K562 (cell line): ENCODE data around the gene SEMA3G. TPM values are rescaled to one million over a fixed set of nuclear protein-coding genes. Genes with fewer than 3 reads are reported as not detected.

Experiments
- ATAC-seq: fragments of 200-7000 bp; cut with Tn5 transposase; 3 replicates; pipeline ENCODE4 v1.9.1; 2020; ENCODE audit warnings: moderate library complexity
- BruUV-seq: library from RNA; stranded (reverse); fragments of 400-500 nt; replicated peaks from 2 replicates; lab custom pipeline; 2021; lab: Mats Ljungman, UMichigan
- CTCF ChIA-PET: fragments of 300-600 bp; formaldehyde crosslinking; extraction: SDS; loops from one replicate; lab custom pipeline; 2021; ENCODE audit warnings: low intra/inter-chr PET ratio; lab: Yijun Ruan, JAX
- POLR2A ChIA-PET: fragments of 300-600, 350-650 bp; sonication (Branson Sonifier 250); formaldehyde crosslinking; extraction: SDS; loops from one replicate; lab custom pipeline; 2021; ENCODE audit warnings: antibody characterized with exemption, inconsistent platforms; lab: Yijun Ruan, JAX
- DNase-seq, 4 experiments: peaks; one replicate each; pipeline versions ENCODE4 v3.0.0 to v3.0.0-alpha.2; 2011 to 2018; ENCODE audit warnings: low spot score in 3 of 4, mixed read lengths in 3 of 4; ENCODE audit errors: extremely low read depth in 1 of 4
- FAIRE-seq: peaks from 2 replicates; lab custom pipeline; 2011; peaks lifted over from hg19 to GRCh38; lab: Jason Lieb, UNC
- H2AFZ ChIP-seq: 2 replicates; pipeline ENCODE4 v1.6.0; 2011; ENCODE audit warnings: low read depth, low read length, control low read depth, inconsistent platforms
- H3K27ac ChIP-seq: fragments of 200-600 bp; 3 replicates; pipeline ENCODE4 v1.8.0; 2011; ENCODE audit warnings: low read depth, mild to moderate bottlenecking, control low read depth, inconsistent platforms, low read length, moderate library complexity, mixed read lengths; ENCODE audit errors: extremely low read depth
- H3K27me3 ChIP-seq, 2 experiments: fragments of 300-600 bp in 1 of 2; 2 replicates in 1 of 2; 3 replicates in 1 of 2; pipeline versions ENCODE4 v1.6.0 to v1.8.0; 2011; ENCODE audit warnings: inconsistent platforms in 2 of 2, low read length in 2 of 2, mild to moderate bottlenecking in 1 of 2, mixed read lengths in 1 of 2, moderate library complexity in 1 of 2; ENCODE audit not compliant: control insufficient read depth in 2 of 2, insufficient read depth in 2 of 2
- H3K36me3 ChIP-seq: fragments of 300-600 bp; 3 replicates; pipeline ENCODE4 v1.8.0; 2011; ENCODE audit warnings: mild to moderate bottlenecking, low read length, inconsistent platforms; ENCODE audit not compliant: control insufficient read depth, insufficient read depth
- H3K4me1 ChIP-seq, 2 experiments: fragments of 200-600 bp in 1 of 2; replicated peaks in 1 of 2; 2 replicates in 1 of 2; 3 replicates in 1 of 2; pipeline versions ENCODE4 v1.5.1 to v1.8.0; 2011; ENCODE audit warnings: inconsistent platforms in 2 of 2, low read length in 2 of 2, mild to moderate bottlenecking in 1 of 2, mixed read lengths in 1 of 2, moderate library complexity in 1 of 2; ENCODE audit not compliant: control insufficient read depth in 2 of 2, insufficient read depth in 2 of 2
- H3K4me2 ChIP-seq: 2 replicates; pipeline ENCODE4 v1.6.1; 2011; ENCODE audit warnings: low read length, control low read depth, inconsistent platforms, mixed read lengths; ENCODE audit not compliant: insufficient read depth
- H3K4me3 ChIP-seq: fragments of 200-600 bp; sonication (generic), shearing (Covaris generic); 2 replicates; pipeline ENCODE4 v1.5.1; 2016; ENCODE audit warnings: control low read depth, inconsistent platforms
- H3K79me2 ChIP-seq: fragments of 200-600 bp; 3 replicates; pipeline ENCODE4 v1.8.0; 2011; ENCODE audit warnings: low read length, inconsistent platforms; ENCODE audit not compliant: control insufficient read depth, insufficient read depth
- H3K9ac ChIP-seq, 2 experiments: 2 replicates each; pipeline versions ENCODE4 v1.6.0 to v1.6.1; 2011; ENCODE audit warnings: low read depth in 2 of 2, low read length in 2 of 2, control low read depth in 1 of 2, inconsistent platforms in 1 of 2, mild to moderate bottlenecking in 1 of 2, mixed read lengths in 1 of 2; ENCODE audit not compliant: insufficient read depth in 1 of 2
- H3K9me1 ChIP-seq: one replicate; pipeline ENCODE4 v1.6.0; 2011; ENCODE audit warnings: inconsistent platforms, mild to moderate bottlenecking, low read length, moderate library complexity; ENCODE audit not compliant: control insufficient read depth, insufficient read depth
- H3K9me3 ChIP-seq: replicated peaks from 2 replicates; pipeline ENCODE4 v1.5.1; 2011; ENCODE audit warnings: low read depth, low read length, inconsistent platforms; ENCODE audit not compliant: control insufficient read depth, insufficient read depth
- H4K20me1 ChIP-seq: replicated peaks from 2 replicates; pipeline ENCODE4 v1.6.1; 2011; ENCODE audit warnings: low read length, inconsistent platforms, mixed read lengths; ENCODE audit not compliant: control insufficient read depth, insufficient read depth
- C11orf30 ChIP-seq: fragments of 450-650 bp; IDR thresholded peaks from 2 replicates; pipeline ENCODE4 v1.6.1; 2016; ENCODE audit warnings: low read depth, mild to moderate bottlenecking
- FOXK1 ChIP-seq: sonication (generic); formaldehyde crosslinking; IDR thresholded peaks from 2 replicates; pipeline ENCODE4 v1.8.0; 2022; ENCODE audit warnings: missing genetic modification reagents, mild to moderate bottlenecking, borderline replicate concordance
- GABPB1 ChIP-seq: sonication (generic); formaldehyde crosslinking; IDR thresholded peaks from 2 replicates; pipeline ENCODE4 v1.8.0; 2022; ENCODE audit warnings: mild to moderate bottlenecking, missing genetic modification reagents
- GATA2 ChIP-seq: sonication (generic); formaldehyde crosslinking; IDR thresholded peaks from 2 replicates; pipeline ENCODE4 v1.4.0; 2020; ENCODE audit warnings: mild to moderate bottlenecking, missing genetic modification reagents
- KHSRP ChIP-seq: fragments of 450-650 bp; IDR thresholded peaks from 2 replicates; pipeline ENCODE4 v1.6.1; 2017
- POLR3G ChIP-seq: IDR thresholded peaks from 2 replicates; pipeline ENCODE4 v1.6.1; 2011; ENCODE audit not compliant: insufficient read length, insufficient replicate concordance; ENCODE audit errors: extremely low read depth
- RBBP5 ChIP-seq: fragments of 200-600 bp; sonication (generic); IDR thresholded peaks from 2 replicates; pipeline ENCODE4 v1.6.1; 2012; ENCODE audit warnings: borderline replicate concordance, mild to moderate bottlenecking, low read length, control low read depth, inconsistent platforms; ENCODE audit not compliant: insufficient read depth, poor library complexity, severe bottlenecking
- ZNF197 ChIP-seq: fragments of 200-800 bp; sonication (Bioruptor generic); IDR thresholded peaks from 2 replicates; pipeline ENCODE4 v1.6.1; 2016; ENCODE audit warnings: low read depth, missing genetic modification characterization, missing compliant biosample characterization
- WGBS: fragments of 100-300 bp; shearing (Covaris generic); methylation state at CpG from one replicate; pipeline ENCODE4 v1.1.6; 2016; ENCODE audit warnings: low coverage, mixed read lengths; ENCODE audit not compliant: insufficient coverage; ENCODE audit errors: missing lambda C conversion rate; 5-methylcytosine and 5-hydroxymethylcytosine counted together
- in situ Hi-C: fragments of 300-500 bp; cut with MboI; formaldehyde crosslinking; loops from 4 replicates; pipeline ENCODE4 v1.15.0; 2018; ENCODE audit warnings: inconsistent platforms, mixed read lengths
- intact Hi-C: fragments of 100-400 bp; cut with micrococcal nuclease; formaldehyde crosslinking; loops from 2 replicates; pipeline ENCODE4 v1.14.2; 2022
- polyA plus RNA-seq, 8 experiments: library from polyadenylated mRNA; depleted of rRNA in 4 of 8; stranded (reverse) in 5 of 8; unstranded in 3 of 8; fragments of >200 nt; fragmentation: Nextera tagmentation in 2 of 8; fragmentation: Illumina TruSeq in 1 of 8; extraction: Ambion mirVana in 2 of 8; extraction: Trizol in 1 of 8; gene quantifications; 2 replicates each; pipeline versions ENCODE4 v1.2.1 to v1.2.3, GENCODE V29; 2011 to 2014; ENCODE audit warnings: inconsistent platforms in 1 of 8, missing spikeins in 1 of 8
- total RNA-seq, 7 experiments: library from RNA; depleted of rRNA in 6 of 7; stranded (reverse); fragments of >200 nt in 6 of 7; fragmentation: Illumina TruSeq in 2 of 7; extraction: Trizol in 2 of 7; gene quantifications; 2 replicates each; pipeline versions ENCODE4 v1.2.1 to v1.2.3, GENCODE V29; 2011 to 2021; ENCODE audit warnings: low replicate concordance in 1 of 7
- TF ChIP-seq, protein P1 (sequence below): sonication (generic); formaldehyde crosslinking; IDR thresholded peaks from 2 replicates; pipeline ENCODE4 v1.8.1; 2022; ENCODE audit warnings: missing genetic modification reagents
- TF ChIP-seq, protein P2 (sequence below): fragments of 450-650 bp; IDR thresholded peaks from 2 replicates; pipeline ENCODE4 v1.6.1; 2017; ENCODE audit warnings: antibody characterized with exemption, mild to moderate bottlenecking
- TF ChIP-seq, protein P3 (sequence below): fragments of 250-450 bp; sonication (Bioruptor Pico); IDR thresholded peaks from 2 replicates; pipeline ENCODE4 v1.9.0; 2021; ENCODE audit warnings: mild to moderate bottlenecking, inconsistent platforms
- TF ChIP-seq, protein P4 (sequence below): fragments of 450-650 bp; IDR thresholded peaks from 2 replicates; pipeline ENCODE4 v1.7.0; 2016; ENCODE audit warnings: borderline replicate concordance

Gene SEMA3G
- total and polyA plus RNA-seq, 9 of the 15 experiments (the other 6 are each of a cell fraction or from before 2014, with no cell fraction given), result 0.04 to 0.07 (median 0.05) TPM; not detected in 6

DNA sequence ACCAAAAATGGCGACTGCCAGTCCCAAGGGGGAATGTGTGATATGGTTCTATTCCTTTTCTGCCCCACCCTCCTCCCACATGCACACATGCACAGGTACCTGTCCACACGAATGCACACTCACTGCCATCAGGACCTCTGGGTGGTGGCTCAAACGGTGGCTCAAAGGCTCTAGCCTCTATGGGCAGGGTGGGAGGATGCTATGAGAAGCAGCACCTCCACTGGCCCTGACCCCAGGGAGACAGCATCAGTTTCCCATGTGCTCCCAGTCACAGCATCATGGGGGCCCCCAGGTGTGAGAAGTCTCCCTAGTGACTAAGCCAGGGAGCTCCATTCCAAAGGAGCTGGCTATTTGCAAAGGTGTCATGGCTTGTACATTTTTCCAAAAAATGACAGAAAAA lies 15.9 kb downstream of the SEMA3G start:
- Histone ChIP-seq H3K79me2 (no peaks in the 10 kb centered on the region), H3K4me2 (no peak overlapping the region), H4K20me1 (no peaks in the 10 kb centered on the region; the same call in 1 of the 2 replicates), H3K9ac (no peak overlapping the region), H3K4me3 (no peak overlapping the region), H3K9me1 (no peaks in the 10 kb centered on the region), H2AFZ (no peak overlapping the region), H3K9me3 (no peaks in the 10 kb centered on the region), H3K36me3 (no peaks in the 10 kb centered on the region), H3K4me1 (no peaks in the 10 kb centered on the region; a peak in 3 of 5 replicates), H3K27ac (no peak overlapping the region), H3K27me3 (no peaks in the 10 kb centered on the region; a peak in 1 of 5 replicates)
- no peak for DNase-seq
- CTCF ChIA-PET, result interaction anchor here (1.1 to 1.8 kb wide), 2 partner anchors 16 to 20 kb away, joined by 5 to 8 read pairs; partner anchors contain the start of gene SEMA3G
- TF ChIP-seq C11orf30, result no peak
- TF ChIP-seq POLR3G, result no peak
- TF ChIP-seq, protein P1, sequence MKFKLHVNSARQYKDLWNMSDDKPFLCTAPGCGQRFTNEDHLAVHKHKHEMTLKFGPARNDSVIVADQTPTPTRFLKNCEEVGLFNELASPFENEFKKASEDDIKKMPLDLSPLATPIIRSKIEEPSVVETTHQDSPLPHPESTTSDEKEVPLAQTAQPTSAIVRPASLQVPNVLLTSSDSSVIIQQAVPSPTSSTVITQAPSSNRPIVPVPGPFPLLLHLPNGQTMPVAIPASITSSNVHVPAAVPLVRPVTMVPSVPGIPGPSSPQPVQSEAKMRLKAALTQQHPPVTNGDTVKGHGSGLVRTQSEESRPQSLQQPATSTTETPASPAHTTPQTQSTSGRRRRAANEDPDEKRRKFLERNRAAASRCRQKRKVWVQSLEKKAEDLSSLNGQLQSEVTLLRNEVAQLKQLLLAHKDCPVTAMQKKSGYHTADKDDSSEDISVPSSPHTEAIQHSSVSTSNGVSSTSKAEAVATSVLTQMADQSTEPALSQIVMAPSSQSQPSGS (CRISPR knock-in tag), result no peak
- no peak for TF ChIP-seq KHSRP
- TF ChIP-seq, protein P2, sequence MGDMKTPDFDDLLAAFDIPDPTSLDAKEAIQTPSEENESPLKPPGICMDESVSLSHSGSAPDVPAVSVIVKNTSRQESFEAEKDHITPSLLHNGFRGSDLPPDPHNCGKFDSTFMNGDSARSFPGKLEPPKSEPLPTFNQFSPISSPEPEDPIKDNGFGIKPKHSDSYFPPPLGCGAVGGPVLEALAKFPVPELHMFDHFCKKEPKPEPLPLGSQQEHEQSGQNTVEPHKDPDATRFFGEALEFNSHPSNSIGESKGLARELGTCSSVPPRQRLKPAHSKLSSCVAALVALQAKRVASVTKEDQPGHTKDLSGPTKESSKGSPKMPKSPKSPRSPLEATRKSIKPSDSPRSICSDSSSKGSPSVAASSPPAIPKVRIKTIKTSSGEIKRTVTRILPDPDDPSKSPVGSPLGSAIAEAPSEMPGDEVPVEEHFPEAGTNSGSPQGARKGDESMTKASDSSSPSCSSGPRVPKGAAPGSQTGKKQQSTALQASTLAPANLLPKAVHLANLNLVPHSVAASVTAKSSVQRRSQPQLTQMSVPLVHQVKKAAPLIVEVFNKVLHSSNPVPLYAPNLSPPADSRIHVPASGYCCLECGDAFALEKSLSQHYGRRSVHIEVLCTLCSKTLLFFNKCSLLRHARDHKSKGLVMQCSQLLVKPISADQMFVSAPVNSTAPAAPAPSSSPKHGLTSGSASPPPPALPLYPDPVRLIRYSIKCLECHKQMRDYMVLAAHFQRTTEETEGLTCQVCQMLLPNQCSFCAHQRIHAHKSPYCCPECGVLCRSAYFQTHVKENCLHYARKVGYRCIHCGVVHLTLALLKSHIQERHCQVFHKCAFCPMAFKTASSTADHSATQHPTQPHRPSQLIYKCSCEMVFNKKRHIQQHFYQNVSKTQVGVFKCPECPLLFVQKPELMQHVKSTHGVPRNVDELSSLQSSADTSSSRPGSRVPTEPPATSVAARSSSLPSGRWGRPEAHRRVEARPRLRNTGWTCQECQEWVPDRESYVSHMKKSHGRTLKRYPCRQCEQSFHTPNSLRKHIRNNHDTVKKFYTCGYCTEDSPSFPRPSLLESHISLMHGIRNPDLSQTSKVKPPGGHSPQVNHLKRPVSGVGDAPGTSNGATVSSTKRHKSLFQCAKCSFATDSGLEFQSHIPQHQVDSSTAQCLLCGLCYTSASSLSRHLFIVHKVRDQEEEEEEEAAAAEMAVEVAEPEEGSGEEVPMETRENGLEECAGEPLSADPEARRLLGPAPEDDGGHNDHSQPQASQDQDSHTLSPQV, result no peak
- TF ChIP-seq FOXK1 (CRISPR knock-in tag), result no peak
- TF ChIP-seq, protein P3, sequence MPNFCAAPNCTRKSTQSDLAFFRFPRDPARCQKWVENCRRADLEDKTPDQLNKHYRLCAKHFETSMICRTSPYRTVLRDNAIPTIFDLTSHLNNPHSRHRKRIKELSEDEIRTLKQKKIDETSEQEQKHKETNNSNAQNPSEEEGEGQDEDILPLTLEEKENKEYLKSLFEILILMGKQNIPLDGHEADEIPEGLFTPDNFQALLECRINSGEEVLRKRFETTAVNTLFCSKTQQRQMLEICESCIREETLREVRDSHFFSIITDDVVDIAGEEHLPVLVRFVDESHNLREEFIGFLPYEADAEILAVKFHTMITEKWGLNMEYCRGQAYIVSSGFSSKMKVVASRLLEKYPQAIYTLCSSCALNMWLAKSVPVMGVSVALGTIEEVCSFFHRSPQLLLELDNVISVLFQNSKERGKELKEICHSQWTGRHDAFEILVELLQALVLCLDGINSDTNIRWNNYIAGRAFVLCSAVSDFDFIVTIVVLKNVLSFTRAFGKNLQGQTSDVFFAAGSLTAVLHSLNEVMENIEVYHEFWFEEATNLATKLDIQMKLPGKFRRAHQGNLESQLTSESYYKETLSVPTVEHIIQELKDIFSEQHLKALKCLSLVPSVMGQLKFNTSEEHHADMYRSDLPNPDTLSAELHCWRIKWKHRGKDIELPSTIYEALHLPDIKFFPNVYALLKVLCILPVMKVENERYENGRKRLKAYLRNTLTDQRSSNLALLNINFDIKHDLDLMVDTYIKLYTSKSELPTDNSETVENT, result no peak
- TF ChIP-seq, protein P4, sequence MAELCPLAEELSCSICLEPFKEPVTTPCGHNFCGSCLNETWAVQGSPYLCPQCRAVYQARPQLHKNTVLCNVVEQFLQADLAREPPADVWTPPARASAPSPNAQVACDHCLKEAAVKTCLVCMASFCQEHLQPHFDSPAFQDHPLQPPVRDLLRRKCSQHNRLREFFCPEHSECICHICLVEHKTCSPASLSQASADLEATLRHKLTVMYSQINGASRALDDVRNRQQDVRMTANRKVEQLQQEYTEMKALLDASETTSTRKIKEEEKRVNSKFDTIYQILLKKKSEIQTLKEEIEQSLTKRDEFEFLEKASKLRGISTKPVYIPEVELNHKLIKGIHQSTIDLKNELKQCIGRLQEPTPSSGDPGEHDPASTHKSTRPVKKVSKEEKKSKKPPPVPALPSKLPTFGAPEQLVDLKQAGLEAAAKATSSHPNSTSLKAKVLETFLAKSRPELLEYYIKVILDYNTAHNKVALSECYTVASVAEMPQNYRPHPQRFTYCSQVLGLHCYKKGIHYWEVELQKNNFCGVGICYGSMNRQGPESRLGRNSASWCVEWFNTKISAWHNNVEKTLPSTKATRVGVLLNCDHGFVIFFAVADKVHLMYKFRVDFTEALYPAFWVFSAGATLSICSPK, result no peak
- TF ChIP-seq RBBP5, result no peak
- TF ChIP-seq GATA2, result no peak
- TF ChIP-seq ZNF197 (CRISPR knock-in tag), result no peak
- no peak for TF ChIP-seq GABPB1 (CRISPR knock-in tag)
- 14% methylated on average over 3 of the region's 3 CpGs for WGBS
- intact Hi-C loops, result no loop called here
- no TSS peak for BruUV-seq
- no peak for ATAC-seq
- POLR2A ChIA-PET, result no interaction called here
- in situ Hi-C loops, result no loop called here
- no peak for FAIRE-seq
